ENCODE data around the gene RNU6-1. TPM values are rescaled to one million over a fixed set of nuclear protein-coding genes. Genes with fewer than 3 reads are reported as not detected.

The RNU6-1 gene
- total RNA-seq, 2 experiments from 2014 or later = not detected

GRCh38 chr15:67878712-67879206 is 38.9 kb upstream of the RNU6-1 start:
- CTCF ChIA-PET = no interaction called here
- H3K27ac Mint-ChIP-seq = no peak overlapping the region
- peaks cover 2% of the 10 kb centered on the region for H3K9me3 Mint-ChIP-seq

DNA sequence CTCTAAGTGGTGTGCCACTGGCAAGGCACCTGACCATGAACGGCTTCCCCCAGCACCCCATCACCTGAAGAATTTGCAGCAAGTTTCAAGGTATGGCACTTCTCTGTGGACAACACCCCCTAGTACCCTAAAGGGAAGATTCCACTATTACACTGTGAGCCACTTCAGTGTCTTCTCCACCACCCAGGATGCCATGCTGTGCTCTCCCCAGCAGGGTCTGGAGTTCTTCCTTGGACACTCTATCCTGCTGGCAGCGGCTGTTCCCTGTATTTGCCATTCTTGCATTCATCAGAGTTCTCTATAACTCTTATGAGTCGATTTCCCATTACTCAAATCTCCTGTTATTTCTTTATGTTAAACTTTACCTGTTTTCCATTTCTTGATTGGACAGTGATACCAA is 33.9 kb upstream of the RNU6-1 start:
- no peaks in the 10 kb centered on the region for H3K36me3 Mint-ChIP-seq (ENCODE audit: low read depth)
- H3K4me1 Mint-ChIP-seq (ENCODE audit: low read depth) = peaks cover 3% of the 10 kb centered on the region
- CTCF ChIA-PET = interaction anchor here (1.8 kb wide), 1 partner anchor 10 kb away, joined by 6 read pairs; no protein-coding TSS in a partner anchor
- H3K4me3 Mint-ChIP-seq = no peak overlapping the region
- intact Hi-C loops (cut with micrococcal nuclease) = no loop called here
- H3K27me3 Mint-ChIP-seq (ENCODE audit: low read depth) = peaks cover 5% of the 10 kb centered on the region
- no peak for DNase-seq
- no peak overlapping the region for H3K27ac Mint-ChIP-seq
- H3K9me3 Mint-ChIP-seq = peaks cover 17% of the 10 kb centered on the region

More at GRCh38 chr15:67878712-67879206, 38.9 kb upstream of the RNU6-1 start:
- no peak for DNase-seq
- intact Hi-C loops (cut with micrococcal nuclease) = no loop called here
- Mint-ChIP-seq H3K36me3 (ENCODE audit: low read depth) (no peaks in the 10 kb centered on the region), H3K4me1 (ENCODE audit: low read depth) (peaks cover 12% of the 10 kb centered on the region), H3K27me3 (ENCODE audit: low read depth) (peaks cover 2% of the 10 kb centered on the region), H3K4me3 (no peak overlapping the region)

DNA sequence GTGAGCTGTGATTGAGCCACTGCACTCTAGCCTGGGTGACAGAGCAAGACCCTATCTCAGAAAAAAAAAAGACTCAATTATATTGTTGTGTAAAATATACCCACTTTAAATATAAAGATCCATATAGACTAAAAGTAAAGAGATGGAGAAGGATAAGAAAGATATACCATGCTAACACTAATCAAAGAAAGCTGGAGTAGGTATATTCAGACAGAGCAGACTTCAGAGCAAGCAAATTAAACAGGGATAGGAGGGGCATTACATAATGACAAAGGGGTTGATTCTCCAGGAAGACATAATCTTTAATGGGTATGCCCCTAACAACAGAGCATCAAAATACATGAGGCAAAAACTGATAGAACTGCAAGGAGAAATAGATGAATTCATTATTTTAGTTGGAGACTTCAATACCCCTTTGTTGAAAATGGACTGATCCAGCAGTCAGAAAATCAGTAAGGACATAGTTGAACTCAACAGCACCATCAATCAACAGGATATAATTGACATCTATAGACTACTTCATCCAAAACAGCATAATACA is 31.1 kb upstream of the RNU6-1 start:
- Mint-ChIP-seq H3K4me3 (no peak overlapping the region), H3K27me3 (ENCODE audit: low read depth) (peaks cover 3% of the 10 kb centered on the region)

GRCh38 chr15:67869701-67870100 is 29.9 kb upstream of the RNU6-1 start:
- Mint-ChIP-seq H3K27me3 (ENCODE audit: low read depth) (peaks cover 3% of the 10 kb centered on the region), H3K36me3 (ENCODE audit: low read depth) (no peaks in the 10 kb centered on the region), H3K4me3 (no peak overlapping the region), H3K27ac (no peak overlapping the region), H3K9me3 (peaks cover 17% of the 10 kb centered on the region), H3K4me1 (ENCODE audit: low read depth) (peaks cover 3% of the 10 kb centered on the region)
- intact Hi-C loops (cut with micrococcal nuclease) = loop anchor here (10.0 kb wide), 1 partner anchor 435 kb away; no protein-coding TSS in a partner anchor
- CTCF ChIA-PET = no interaction called here
- no peak for DNase-seq

More for the DNA sequence above, 31.1 kb upstream of the RNU6-1 start:
- H3K36me3 Mint-ChIP-seq (ENCODE audit: low read depth) = no peaks in the 10 kb centered on the region
- CTCF ChIA-PET = no interaction called here
- no peak for DNase-seq
- peaks cover 3% of the 10 kb centered on the region for H3K4me1 Mint-ChIP-seq (ENCODE audit: low read depth)
- intact Hi-C loops (cut with micrococcal nuclease) = no loop called here
- peaks cover 17% of the 10 kb centered on the region for H3K9me3 Mint-ChIP-seq
- no peak overlapping the region for H3K27ac Mint-ChIP-seq

DNA sequence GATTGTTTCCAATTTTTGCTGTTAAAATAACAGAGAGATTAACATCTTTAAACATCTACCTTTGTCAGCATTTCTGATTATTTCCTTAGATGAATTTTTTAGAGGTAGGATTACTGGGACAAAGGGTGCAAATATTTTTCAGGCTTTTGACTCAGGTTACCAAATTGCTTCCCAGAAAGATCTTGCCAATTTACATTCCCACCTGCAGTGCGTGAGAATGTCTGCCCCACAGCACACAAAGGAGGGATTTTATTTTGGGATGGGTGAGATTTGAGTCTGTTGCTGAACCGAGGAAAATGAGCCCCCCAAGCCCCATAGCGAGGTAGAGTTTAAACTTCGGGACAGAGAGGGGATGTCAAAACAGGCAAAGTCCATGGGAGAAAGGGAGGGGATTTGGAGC is 25.9 kb upstream of the RNU6-1 start:
- peaks cover 6% of the 10 kb centered on the region for H3K9me3 Mint-ChIP-seq
- no peak for DNase-seq
- peaks cover 6% of the 10 kb centered on the region for H3K4me1 Mint-ChIP-seq (ENCODE audit: low read depth)
- peaks cover 10% of the 10 kb centered on the region for H3K27me3 Mint-ChIP-seq (ENCODE audit: low read depth)
- CTCF ChIA-PET = no interaction called here
- no peak overlapping the region for H3K4me3 Mint-ChIP-seq
- no peaks in the 10 kb centered on the region for H3K36me3 Mint-ChIP-seq (ENCODE audit: low read depth)
- no peak overlapping the region for H3K27ac Mint-ChIP-seq
- intact Hi-C loops (cut with micrococcal nuclease) = loop anchor here (10.0 kb wide), 1 partner anchor 439 kb away; no protein-coding TSS in a partner anchor

DNA sequence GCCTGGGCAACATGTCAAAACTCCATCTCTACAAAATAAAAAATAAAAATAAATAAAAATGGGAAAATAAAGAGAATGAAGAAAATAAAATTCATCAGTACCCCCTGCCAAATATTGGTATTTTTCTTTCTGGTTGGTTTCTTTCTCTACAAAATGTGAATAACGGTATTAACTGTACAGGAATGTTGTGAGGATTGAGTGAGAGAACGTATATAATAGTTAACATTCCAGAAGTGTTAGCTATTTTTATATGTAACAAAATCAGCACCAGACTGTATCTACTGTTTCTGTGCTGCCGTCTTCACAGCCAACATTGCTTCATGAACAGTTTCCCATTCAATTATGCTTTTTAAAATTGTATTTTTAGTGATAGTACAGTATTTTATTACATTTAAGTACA is 25.5 kb upstream of the RNU6-1 start:
- CTCF ChIA-PET = no interaction called here
- no peak overlapping the region for H3K27ac Mint-ChIP-seq
- peaks cover 4% of the 10 kb centered on the region for H3K9me3 Mint-ChIP-seq
- H3K27me3 Mint-ChIP-seq (ENCODE audit: low read depth) = peaks cover 10% of the 10 kb centered on the region
- H3K4me3 Mint-ChIP-seq = no peak overlapping the region
- H3K4me1 Mint-ChIP-seq (ENCODE audit: low read depth) = peaks cover 6% of the 10 kb centered on the region
- no peak for DNase-seq
- intact Hi-C loops (cut with micrococcal nuclease) = loop anchor here (10.0 kb wide), 1 partner anchor 439 kb away; no protein-coding TSS in a partner anchor
- H3K36me3 Mint-ChIP-seq (ENCODE audit: low read depth) = no peaks in the 10 kb centered on the region

- intact Hi-C loops (cut with micrococcal nuclease) = loop anchor here (1.0 to 10.0 kb wide), 5 partner anchors 194 to 441 kb away; partner anchors contain the start of gene CLN6
- peaks cover 10% of the 10 kb centered on the region for H3K27me3 Mint-ChIP-seq (ENCODE audit: low read depth)
- H3K27ac Mint-ChIP-seq = no peak overlapping the region
- H3K36me3 Mint-ChIP-seq (ENCODE audit: low read depth) = no peaks in the 10 kb centered on the region
- H3K4me1 Mint-ChIP-seq (ENCODE audit: low read depth) = peaks cover 3% of the 10 kb centered on the region
- H3K4me3 Mint-ChIP-seq = no peak overlapping the region
- DNase-seq = peak; percentile 76
- CTCF ChIA-PET = interaction anchor here (0.7 to 4.1 kb wide), 17 partner anchors 10 to 365 kb away, joined by 3 to 44 read pairs (median 3); no protein-coding TSS in a partner anchor
- H3K9me3 Mint-ChIP-seq = no peaks in the 10 kb centered on the region
Measured at GRCh38 chr15:67863442-67863987, 23.7 kb upstream of the RNU6-1 start.

- Mint-ChIP-seq H3K27me3 (ENCODE audit: low read depth) (peaks cover 10% of the 10 kb centered on the region), H3K4me1 (ENCODE audit: low read depth) (peaks cover 3% of the 10 kb centered on the region), H3K36me3 (ENCODE audit: low read depth) (no peaks in the 10 kb centered on the region), H3K4me3 (no peak overlapping the region), H3K9me3 (no peaks in the 10 kb centered on the region), H3K27ac (no peak overlapping the region)
- CTCF ChIA-PET = interaction anchor here (0.7 to 4.1 kb wide), 11 partner anchors 9 to 365 kb away, joined by 3 to 44 read pairs (median 3); no protein-coding TSS in a partner anchor
- no peak for DNase-seq
- intact Hi-C loops (cut with micrococcal nuclease) = loop anchor here (1.0 to 10.0 kb wide), 5 partner anchors 194 to 442 kb away; partner anchors contain the start of gene CLN6
Measured at GRCh38 chr15:67862750-67863441, 23.1 kb upstream of the RNU6-1 start.

DNA sequence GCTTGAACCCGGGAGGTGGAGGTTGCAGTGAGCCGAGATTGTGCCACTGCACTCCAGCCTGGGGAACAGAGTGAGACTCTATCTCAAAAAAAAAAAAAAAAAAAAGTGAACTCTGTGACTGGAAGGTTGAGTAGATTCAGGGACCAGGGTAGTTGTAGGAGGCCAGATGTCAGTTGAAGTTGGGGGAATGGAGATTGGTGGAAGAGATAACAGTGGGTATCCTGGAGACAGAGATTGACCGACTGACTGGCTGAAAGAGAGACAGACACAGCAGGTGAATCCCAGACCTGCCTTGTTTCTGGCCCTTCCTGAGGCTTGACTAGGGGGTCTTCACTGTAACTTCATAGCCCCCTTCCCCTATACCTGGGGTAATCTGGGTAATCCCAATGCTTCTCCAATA is 22.1 kb upstream of the RNU6-1 start:
- Mint-ChIP-seq H3K36me3 (ENCODE audit: low read depth) (no peaks in the 10 kb centered on the region), H3K4me3 (no peak overlapping the region), H3K9me3 (no peaks in the 10 kb centered on the region), H3K27me3 (ENCODE audit: low read depth) (peaks cover 10% of the 10 kb centered on the region), H3K4me1 (ENCODE audit: low read depth) (peaks cover 3% of the 10 kb centered on the region), H3K27ac (no peak overlapping the region)
- intact Hi-C loops (cut with micrococcal nuclease) = loop anchor here (5.0 to 10.0 kb wide), 3 partner anchors 195 to 443 kb away; partner anchors contain the start of gene CLN6
- no peak for DNase-seq
- CTCF ChIA-PET = interaction anchor here (1.4 to 4.1 kb wide), 2 partner anchors 292 to 366 kb away, joined by 3 to 44 read pairs; no protein-coding TSS in a partner anchor

DNA sequence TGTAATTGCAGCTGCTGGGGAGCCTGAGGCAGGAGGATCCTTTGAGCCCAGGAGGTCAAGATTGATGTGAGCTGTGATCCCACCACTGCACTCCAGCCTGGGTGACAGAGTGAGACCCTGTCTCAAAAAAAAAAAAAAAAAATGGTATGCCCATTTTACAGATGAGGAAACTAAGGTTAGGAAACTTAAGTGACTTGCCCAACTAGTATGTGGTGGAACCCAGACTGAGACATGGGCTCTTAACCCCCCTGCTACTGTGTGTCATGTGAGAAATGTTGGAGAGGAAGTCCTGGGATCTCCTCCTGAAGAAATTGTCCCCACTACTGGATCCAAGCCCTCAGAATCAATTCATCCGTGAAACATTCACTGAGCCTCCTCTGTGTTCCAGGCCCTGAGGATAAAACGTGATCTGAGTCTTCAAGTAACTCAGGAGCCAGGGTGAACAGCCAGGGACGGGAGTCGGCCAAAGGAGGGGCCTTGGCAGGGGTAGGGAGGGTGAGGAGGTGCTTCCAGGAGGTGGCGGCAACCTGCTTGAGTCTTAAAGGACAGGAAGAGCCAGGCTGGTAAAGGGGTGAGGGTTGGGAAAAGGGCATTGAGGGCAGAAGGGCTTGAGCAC is 19.6 kb upstream of the RNU6-1 start:
- no peaks in the 10 kb centered on the region for H3K36me3 Mint-ChIP-seq (ENCODE audit: low read depth)
- H3K4me3 Mint-ChIP-seq = no peak overlapping the region
- H3K27me3 Mint-ChIP-seq (ENCODE audit: low read depth) = peaks cover 10% of the 10 kb centered on the region
- H3K27ac Mint-ChIP-seq = no peak overlapping the region
- CTCF ChIA-PET = interaction anchor here (1.4 kb wide), 1 partner anchor 296 kb away, joined by 3 read pairs; no protein-coding TSS in a partner anchor
- intact Hi-C loops (cut with micrococcal nuclease) = no loop called here
- no peaks in the 10 kb centered on the region for H3K9me3 Mint-ChIP-seq
- peaks cover 9% of the 10 kb centered on the region for H3K4me1 Mint-ChIP-seq (ENCODE audit: low read depth)
- no peak for DNase-seq

GRCh38 chr15:67857220-67857619 is 17.4 kb upstream of the RNU6-1 start:
- no peaks in the 10 kb centered on the region for H3K27me3 Mint-ChIP-seq (ENCODE audit: low read depth)
- no peak overlapping the region for H3K4me3 Mint-ChIP-seq
- no peaks in the 10 kb centered on the region for H3K36me3 Mint-ChIP-seq (ENCODE audit: low read depth)
- no peaks in the 10 kb centered on the region for H3K9me3 Mint-ChIP-seq
- DNase-seq = no peak
- peaks cover 6% of the 10 kb centered on the region for H3K4me1 Mint-ChIP-seq (ENCODE audit: low read depth)
- H3K27ac Mint-ChIP-seq = no peak overlapping the region
- intact Hi-C loops (cut with micrococcal nuclease) = no loop called here
- CTCF ChIA-PET = interaction anchor here (0.8 kb wide), 1 partner anchor 9 kb away, joined by 3 read pairs; no protein-coding TSS in a partner anchor

DNA sequence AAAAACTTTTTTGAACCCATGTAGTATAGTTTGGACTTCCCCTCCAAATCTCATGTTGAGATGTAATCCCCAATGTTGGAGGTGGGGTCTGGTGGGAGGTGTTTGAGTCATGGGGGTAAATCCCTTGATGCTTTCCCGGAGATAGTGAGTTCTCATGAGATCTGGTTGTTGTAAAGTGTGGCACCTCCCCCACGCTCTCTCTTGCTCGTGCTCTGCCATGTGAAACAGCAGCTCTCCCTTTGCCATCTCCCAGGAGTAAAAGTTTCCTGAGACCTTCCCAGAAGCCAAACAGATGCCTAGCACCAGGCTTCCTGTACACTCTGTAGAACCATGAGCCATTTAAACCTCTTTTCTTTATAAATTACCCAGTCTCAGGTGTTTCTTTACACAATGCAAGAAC is 16.0 kb upstream of the RNU6-1 start:
- no peaks in the 10 kb centered on the region for H3K9me3 Mint-ChIP-seq
- no peak overlapping the region for H3K4me3 Mint-ChIP-seq
- H3K27me3 Mint-ChIP-seq (ENCODE audit: low read depth) = peaks cover 3% of the 10 kb centered on the region
- peak overlapping the region; percentile 43 for H3K27ac Mint-ChIP-seq
- peak; percentile 65 for DNase-seq
- intact Hi-C loops (cut with micrococcal nuclease) = loop anchor here (1.0 kb wide), 1 partner anchor 16 kb away; the partner anchor contains the start of gene RNU6-1
- CTCF ChIA-PET = interaction anchor here (0.9 kb wide), 1 partner anchor 338 kb away, joined by 5 read pairs; no protein-coding TSS in a partner anchor
- peaks cover 10% of the 10 kb centered on the region for H3K4me1 Mint-ChIP-seq (ENCODE audit: low read depth)
- H3K36me3 Mint-ChIP-seq (ENCODE audit: low read depth) = no peaks in the 10 kb centered on the region

Data from activated naive CD4-positive, alpha-beta T cell treated with anti-CD3 and anti-CD28 coated beads for 36 hours (primary cell).